SK-N-SH treated with all-trans-retinoic acid at 6 μM for 48 hours (cell line): ENCODE results near the gene NBR1.

Experiments
- ATAC-seq: fragments of 200-7000 bp; cut with Tn5 transposase; 3 replicates; pipeline ENCODE4 v1.9.1; 2020; ENCODE audit warnings: mild to moderate bottlenecking, moderate library complexity
- ARNTL ChIP-seq: fragments of 450-650 bp; formaldehyde crosslinking; IDR thresholded peaks from 2 replicates; pipeline ENCODE4 v1.5.0; 2020; ENCODE audit warnings: low read depth, mild to moderate bottlenecking, moderate library complexity, borderline replicate concordance
- BACH2 ChIP-seq: fragments of 250-450 bp; sonication (Bioruptor Pico); IDR thresholded peaks from 2 replicates; pipeline ENCODE4 v1.9.0; 2021; ENCODE audit warnings: mild to moderate bottlenecking, borderline replicate concordance
- CSDC2 ChIP-seq: fragments of 250-450 bp; sonication (Bioruptor Pico); IDR thresholded peaks from 2 replicates; pipeline ENCODE4 v1.5.0; 2020; ENCODE audit warnings: mild to moderate bottlenecking, moderate library complexity
- ESRRG ChIP-seq: fragments of 250-450 bp; sonication (Bioruptor Pico); IDR thresholded peaks from 2 replicates; pipeline ENCODE4 v1.6.1; 2021; ENCODE audit warnings: mild to moderate bottlenecking
- GLIS3 ChIP-seq: fragments of 250-450 bp; sonication (Bioruptor Pico); IDR thresholded peaks from 2 replicates; pipeline ENCODE4 v1.5.0; 2020; ENCODE audit warnings: mild to moderate bottlenecking, moderate library complexity
- ISL1 ChIP-seq: fragments of 250-450 bp; sonication (Bioruptor Pico); IDR thresholded peaks from 2 replicates; pipeline ENCODE4 v2.1.2; 2022; ENCODE audit warnings: mild to moderate bottlenecking, moderate library complexity
- OSR1 ChIP-seq: fragments of 250-450 bp; sonication (Bioruptor Pico); IDR thresholded peaks from 2 replicates; pipeline ENCODE4 v1.8.0; 2022; ENCODE audit warnings: moderate library complexity, mild to moderate bottlenecking, inconsistent platforms
- PPARA ChIP-seq: fragments of 250-450 bp; sonication (Bioruptor Pico); IDR thresholded peaks from 2 replicates; pipeline ENCODE4 v1.5.0; 2020; ENCODE audit warnings: mild to moderate bottlenecking, borderline replicate concordance
- RARB ChIP-seq: fragments of 250-450 bp; sonication (Bioruptor Pico); IDR thresholded peaks from 2 replicates; pipeline ENCODE4 v1.8.0; 2021; ENCODE audit warnings: mild to moderate bottlenecking, moderate library complexity
- SNAI2 ChIP-seq: fragments of 250-450 bp; sonication (Bioruptor Pico); IDR thresholded peaks from 2 replicates; pipeline ENCODE4 v1.5.0; 2020; ENCODE audit warnings: mild to moderate bottlenecking, moderate library complexity
- ZC3H10 ChIP-seq: fragments of 250-450 bp; sonication (Bioruptor Pico); IDR thresholded peaks from 2 replicates; pipeline ENCODE4 v1.5.1; 2021; ENCODE audit warnings: mild to moderate bottlenecking, moderate library complexity
- ZFP3 ChIP-seq: fragments of 250-450 bp; sonication (Bioruptor Pico); IDR thresholded peaks from 2 replicates; pipeline ENCODE4 v1.5.0; 2020; ENCODE audit warnings: mild to moderate bottlenecking, moderate library complexity
- ZFP30 ChIP-seq: fragments of 450-650 bp; formaldehyde crosslinking; IDR thresholded peaks from 2 replicates; pipeline ENCODE4 v1.5.0; 2022; ENCODE audit warnings: mild to moderate bottlenecking, moderate library complexity
- ZNF70 ChIP-seq: fragments of 450-650 bp; formaldehyde crosslinking; IDR thresholded peaks from 2 replicates; pipeline ENCODE4 v1.5.0; 2020; ENCODE audit warnings: mild to moderate bottlenecking, moderate library complexity
- ZNF8 ChIP-seq: fragments of 450-650 bp; formaldehyde crosslinking; IDR thresholded peaks from 2 replicates; pipeline ENCODE4 v1.5.0; 2020; ENCODE audit warnings: mild to moderate bottlenecking, moderate library complexity
- TF ChIP-seq, protein P1 (sequence below): fragments of 250-450 bp; sonication (Bioruptor Pico); IDR thresholded peaks from 2 replicates; pipeline ENCODE4 v1.5.1; 2021; ENCODE audit warnings: mild to moderate bottlenecking, moderate library complexity
- TF ChIP-seq, protein P2 (sequence below): fragments of 250-450 bp; sonication (Bioruptor Pico); IDR thresholded peaks from 2 replicates; pipeline ENCODE4 v1.8.0; 2021; ENCODE audit warnings: low read depth, mild to moderate bottlenecking, moderate library complexity, borderline replicate concordance
- TF ChIP-seq, protein P3 (sequence below): fragments of 250-450 bp; sonication (Bioruptor Pico); IDR thresholded peaks from 2 replicates; pipeline ENCODE4 v1.5.0; 2020; ENCODE audit warnings: mild to moderate bottlenecking, moderate library complexity
- TF ChIP-seq, protein P4 (sequence below): fragments of 250-450 bp; sonication (Bioruptor Pico); IDR thresholded peaks from 2 replicates; pipeline ENCODE4 v1.8.0; 2020; ENCODE audit warnings: mild to moderate bottlenecking, moderate library complexity, borderline replicate concordance

Gene NBR1

DNA sequence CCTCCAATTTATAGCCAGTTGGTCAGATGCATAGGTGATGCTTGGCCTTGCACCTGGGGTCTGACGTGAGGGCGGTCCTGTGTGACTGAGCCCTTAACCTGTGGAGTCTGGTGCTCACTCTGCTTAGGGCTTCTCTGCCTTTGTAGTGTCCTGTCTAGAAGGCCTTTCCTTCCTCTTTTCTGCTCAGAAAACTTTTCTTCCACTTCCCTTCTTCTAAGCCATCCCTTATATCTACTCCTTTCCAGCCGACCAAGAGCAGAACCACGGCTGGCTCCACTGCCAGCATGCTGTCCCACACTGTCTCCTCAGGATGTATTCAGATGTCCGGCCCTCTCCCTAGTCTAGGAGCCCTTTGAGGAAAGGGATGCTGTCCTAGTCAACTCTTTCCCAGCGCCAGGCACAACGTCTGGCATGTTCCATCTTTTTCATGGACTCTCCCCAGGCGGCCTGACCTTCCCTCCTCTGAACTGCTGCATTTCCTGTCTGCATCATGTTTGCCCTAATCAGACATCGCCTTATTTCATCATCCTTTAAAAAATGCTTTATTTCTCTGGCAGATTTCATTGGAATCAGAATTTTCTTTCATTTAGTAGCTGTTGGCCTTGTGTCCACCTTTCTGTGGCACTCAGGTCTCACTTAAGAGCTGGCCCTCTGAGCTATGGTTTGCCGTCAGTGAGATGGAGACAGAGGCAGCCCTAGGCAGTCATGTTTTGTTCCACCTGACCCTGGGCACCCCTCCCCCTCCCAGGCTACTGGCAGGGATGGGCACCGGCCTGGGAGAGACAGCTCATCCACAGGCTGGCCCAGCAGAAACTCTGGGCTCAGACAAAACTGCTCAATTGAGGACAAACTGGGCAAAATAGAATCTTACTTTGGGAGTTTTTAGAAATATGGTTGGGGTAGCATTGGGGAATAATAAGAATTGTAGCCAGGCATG, 30.4 kb upstream of the NBR1 start:
- TF ChIP-seq, protein P1, sequence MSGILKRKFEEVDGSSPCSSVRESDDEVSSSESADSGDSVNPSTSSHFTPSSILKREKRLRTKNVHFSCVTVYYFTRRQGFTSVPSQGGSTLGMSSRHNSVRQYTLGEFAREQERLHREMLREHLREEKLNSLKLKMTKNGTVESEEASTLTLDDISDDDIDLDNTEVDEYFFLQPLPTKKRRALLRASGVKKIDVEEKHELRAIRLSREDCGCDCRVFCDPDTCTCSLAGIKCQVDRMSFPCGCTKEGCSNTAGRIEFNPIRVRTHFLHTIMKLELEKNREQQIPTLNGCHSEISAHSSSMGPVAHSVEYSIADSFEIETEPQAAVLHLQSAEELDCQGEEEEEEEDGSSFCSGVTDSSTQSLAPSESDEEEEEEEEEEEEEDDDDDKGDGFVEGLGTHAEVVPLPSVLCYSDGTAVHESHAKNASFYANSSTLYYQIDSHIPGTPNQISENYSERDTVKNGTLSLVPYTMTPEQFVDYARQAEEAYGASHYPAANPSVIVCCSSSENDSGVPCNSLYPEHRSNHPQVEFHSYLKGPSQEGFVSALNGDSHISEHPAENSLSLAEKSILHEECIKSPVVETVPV (CRISPR knock-in tag), result no peak
- no peak for TF ChIP-seq ARNTL (CRISPR knock-in tag)
- no peak for TF ChIP-seq SNAI2 (CRISPR knock-in tag)
- TF ChIP-seq ESRRG (CRISPR knock-in tag), result no peak
- no peak for TF ChIP-seq BACH2 (CRISPR knock-in tag)
- no peak for TF ChIP-seq PPARA (CRISPR knock-in tag)
- TF ChIP-seq, protein P2, sequence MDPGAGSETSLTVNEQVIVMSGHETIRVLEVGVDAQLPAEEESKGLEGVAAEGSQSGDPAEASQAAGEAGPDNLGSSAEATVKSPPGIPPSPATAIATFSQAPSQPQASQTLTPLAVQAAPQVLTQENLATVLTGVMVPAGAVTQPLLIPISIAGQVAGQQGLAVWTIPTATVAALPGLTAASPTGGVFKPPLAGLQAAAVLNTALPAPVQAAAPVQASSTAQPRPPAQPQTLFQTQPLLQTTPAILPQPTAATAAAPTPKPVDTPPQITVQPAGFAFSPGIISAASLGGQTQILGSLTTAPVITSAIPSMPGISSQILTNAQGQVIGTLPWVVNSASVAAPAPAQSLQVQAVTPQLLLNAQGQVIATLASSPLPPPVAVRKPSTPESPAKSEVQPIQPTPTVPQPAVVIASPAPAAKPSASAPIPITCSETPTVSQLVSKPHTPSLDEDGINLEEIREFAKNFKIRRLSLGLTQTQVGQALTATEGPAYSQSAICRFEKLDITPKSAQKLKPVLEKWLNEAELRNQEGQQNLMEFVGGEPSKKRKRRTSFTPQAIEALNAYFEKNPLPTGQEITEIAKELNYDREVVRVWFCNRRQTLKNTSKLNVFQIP (CRISPR knock-in tag), result no peak
- TF ChIP-seq, protein P3, sequence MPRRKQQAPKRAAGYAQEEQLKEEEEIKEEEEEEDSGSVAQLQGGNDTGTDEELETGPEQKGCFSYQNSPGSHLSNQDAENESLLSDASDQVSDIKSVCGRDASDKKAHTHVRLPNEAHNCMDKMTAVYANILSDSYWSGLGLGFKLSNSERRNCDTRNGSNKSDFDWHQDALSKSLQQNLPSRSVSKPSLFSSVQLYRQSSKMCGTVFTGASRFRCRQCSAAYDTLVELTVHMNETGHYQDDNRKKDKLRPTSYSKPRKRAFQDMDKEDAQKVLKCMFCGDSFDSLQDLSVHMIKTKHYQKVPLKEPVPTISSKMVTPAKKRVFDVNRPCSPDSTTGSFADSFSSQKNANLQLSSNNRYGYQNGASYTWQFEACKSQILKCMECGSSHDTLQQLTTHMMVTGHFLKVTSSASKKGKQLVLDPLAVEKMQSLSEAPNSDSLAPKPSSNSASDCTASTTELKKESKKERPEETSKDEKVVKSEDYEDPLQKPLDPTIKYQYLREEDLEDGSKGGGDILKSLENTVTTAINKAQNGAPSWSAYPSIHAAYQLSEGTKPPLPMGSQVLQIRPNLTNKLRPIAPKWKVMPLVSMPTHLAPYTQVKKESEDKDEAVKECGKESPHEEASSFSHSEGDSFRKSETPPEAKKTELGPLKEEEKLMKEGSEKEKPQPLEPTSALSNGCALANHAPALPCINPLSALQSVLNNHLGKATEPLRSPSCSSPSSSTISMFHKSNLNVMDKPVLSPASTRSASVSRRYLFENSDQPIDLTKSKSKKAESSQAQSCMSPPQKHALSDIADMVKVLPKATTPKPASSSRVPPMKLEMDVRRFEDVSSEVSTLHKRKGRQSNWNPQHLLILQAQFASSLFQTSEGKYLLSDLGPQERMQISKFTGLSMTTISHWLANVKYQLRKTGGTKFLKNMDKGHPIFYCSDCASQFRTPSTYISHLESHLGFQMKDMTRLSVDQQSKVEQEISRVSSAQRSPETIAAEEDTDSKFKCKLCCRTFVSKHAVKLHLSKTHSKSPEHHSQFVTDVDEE (CRISPR knock-in tag), result no peak
- TF ChIP-seq OSR1 (CRISPR knock-in tag), result no peak
- no peak for TF ChIP-seq ZC3H10
- TF ChIP-seq ZNF70, result no peak
- no peak for TF ChIP-seq GLIS3 (CRISPR knock-in tag)
- no peak for TF ChIP-seq ZFP3
- TF ChIP-seq ISL1 (CRISPR knock-in tag), result no peak
- TF ChIP-seq RARB (CRISPR knock-in tag), result no peak
- no peak for TF ChIP-seq CSDC2 (CRISPR knock-in tag)
- TF ChIP-seq, protein P4, sequence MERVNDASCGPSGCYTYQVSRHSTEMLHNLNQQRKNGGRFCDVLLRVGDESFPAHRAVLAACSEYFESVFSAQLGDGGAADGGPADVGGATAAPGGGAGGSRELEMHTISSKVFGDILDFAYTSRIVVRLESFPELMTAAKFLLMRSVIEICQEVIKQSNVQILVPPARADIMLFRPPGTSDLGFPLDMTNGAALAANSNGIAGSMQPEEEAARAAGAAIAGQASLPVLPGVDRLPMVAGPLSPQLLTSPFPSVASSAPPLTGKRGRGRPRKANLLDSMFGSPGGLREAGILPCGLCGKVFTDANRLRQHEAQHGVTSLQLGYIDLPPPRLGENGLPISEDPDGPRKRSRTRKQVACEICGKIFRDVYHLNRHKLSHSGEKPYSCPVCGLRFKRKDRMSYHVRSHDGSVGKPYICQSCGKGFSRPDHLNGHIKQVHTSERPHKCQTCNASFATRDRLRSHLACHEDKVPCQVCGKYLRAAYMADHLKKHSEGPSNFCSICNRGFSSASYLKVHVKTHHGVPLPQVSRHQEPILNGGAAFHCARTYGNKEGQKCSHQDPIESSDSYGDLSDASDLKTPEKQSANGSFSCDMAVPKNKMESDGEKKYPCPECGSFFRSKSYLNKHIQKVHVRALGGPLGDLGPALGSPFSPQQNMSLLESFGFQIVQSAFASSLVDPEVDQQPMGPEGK (CRISPR knock-in tag), result no peak
- TF ChIP-seq ZFP30 (CRISPR knock-in tag), result no peak
- TF ChIP-seq, all 23 proteins: peak for 0
- no peak for ATAC-seq

DNA sequence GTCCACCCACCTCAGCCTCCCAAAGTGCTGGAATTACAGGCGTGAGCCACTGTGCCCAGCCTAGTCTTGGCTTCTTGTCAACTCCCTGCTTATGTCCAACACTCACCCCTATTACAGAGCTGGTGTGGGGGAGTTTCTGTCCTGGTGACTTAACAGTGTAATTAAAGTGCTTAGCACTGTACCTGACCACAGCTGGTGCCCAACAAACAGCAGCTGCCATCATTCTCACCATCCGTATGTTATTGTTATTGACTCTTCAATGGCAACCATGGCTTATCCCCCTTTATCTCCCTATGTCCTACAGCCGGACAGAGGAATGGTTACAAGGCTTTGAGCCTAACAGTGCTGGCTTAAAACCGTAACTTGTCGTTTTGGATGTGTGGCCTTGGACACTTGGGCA, 28.9 kb upstream of the NBR1 start:
- no peak for ATAC-seq
- TF ChIP-seq, protein P4 (CRISPR knock-in tag), result no peak
- TF ChIP-seq, protein P1 (CRISPR knock-in tag), result no peak
- no peak for TF ChIP-seq ZNF8
